HCT116 (cell line): ENCODE results near the gene SLC46A1. TPM values are rescaled to one million over a fixed set of nuclear protein-coding genes. Genes with fewer than 3 reads are reported as not detected.

Experiments used
- ATAC-seq: fragments of 200-7000 bp; cut with Tn5 transposase; 2 replicates; pipeline ENCODE4 v1.9.1; 2020; ENCODE audit warnings: mild to moderate bottlenecking, moderate library complexity
- BruUV-seq: library from RNA; stranded (reverse); fragments of 400-500 nt; replicated peaks from 2 replicates; lab custom pipeline; 2021; lab: Mats Ljungman, UMichigan
- CTCF ChIA-PET: fragments of 300-600 bp; sonication (Branson Sonifier 250); formaldehyde crosslinking; loops from one replicate; lab custom pipeline; 2021; ENCODE audit warnings: antibody characterized with exemption; lab: Charles Lee
- POLR2A ChIA-PET: fragments of 300-600, 350-600 bp; sonication (Branson Sonifier 250); formaldehyde crosslinking; loops from one replicate; lab custom pipeline; 2021; ENCODE audit warnings: antibody characterized with exemption; lab: Charles Lee
- RAD21 ChIA-PET, 2 experiments: fragments of 300-600 bp; sonication (Branson Sonifier 250); formaldehyde crosslinking; loops; one replicate each; lab custom pipeline; 2023; ENCODE audit warnings: low total read pairs in 2 of 2; ENCODE audit not compliant: uncharacterized antibody in 2 of 2, unreplicated experiment in 2 of 2, low non-redundant PET in 1 of 2; lab: Charles Lee
- DNase-seq: peaks from one replicate; pipeline ENCODE4 v3.0.0-alpha.2; 2010; ENCODE audit warnings: low read depth, low spot score
- H2AFZ ChIP-seq: fragments of 200-600 bp; shearing (Covaris generic), sonication (generic); 2 replicates; pipeline ENCODE4 v1.6.1; 2017; ENCODE audit warnings: low read depth, mixed run types, mixed read lengths, antibody characterized with exemption, low read length; ENCODE audit not compliant: poor library complexity, severe bottlenecking
- H3K27ac ChIP-seq: 2 replicates; pipeline ENCODE4 v1.5.1; 2012; ENCODE audit warnings: low read depth, low read length
- H3K27me3 ChIP-seq: fragments of 200-600 bp; sonication (generic); 2 replicates; pipeline ENCODE4 v1.6.1; 2016; ENCODE audit warnings: mixed run types, low read length, mixed read lengths; ENCODE audit not compliant: insufficient read depth
- H3K36me3 ChIP-seq, 2 experiments: fragments of 200-500 bp in 1 of 2; fragments of 200-600 bp in 1 of 2; sonication (Bioruptor generic) in 1 of 2; sonication (generic) in 1 of 2; 2 replicates each; pipeline versions ENCODE4 v1.5.1 to v1.6.1; 2014 to 2016; ENCODE audit warnings: low read length in 2 of 2, inconsistent platforms in 1 of 2, mixed read lengths in 1 of 2, mixed run types in 1 of 2; ENCODE audit not compliant: insufficient read depth in 2 of 2, control insufficient read depth in 1 of 2
- H3K4me1 ChIP-seq, 2 experiments: fragments of 200-600 bp in 1 of 2; sonication (generic) in 1 of 2; 2 replicates each; pipeline versions ENCODE4 v1.5.1 to v1.6.1; 2012 to 2017; ENCODE audit warnings: low read length in 2 of 2, inconsistent platforms in 1 of 2, mild to moderate bottlenecking in 1 of 2, mixed read lengths in 1 of 2, mixed run types in 1 of 2, moderate library complexity in 1 of 2; ENCODE audit not compliant: insufficient read depth in 2 of 2, control insufficient read depth in 1 of 2
- H3K4me2 ChIP-seq: fragments of 200-600 bp; sonication (generic); 2 replicates; pipeline ENCODE4 v1.6.1; 2017; ENCODE audit warnings: mixed run types, low read length, mixed read lengths
- H3K4me3 ChIP-seq, 2 experiments: fragments of 200-600 bp in 1 of 2; sonication (generic) in 1 of 2; replicated peaks in 1 of 2; 2 replicates each; pipeline ENCODE4 v1.5.1; 2011 to 2016; ENCODE audit warnings: low read length in 2 of 2, control low read depth in 1 of 2, low read depth in 1 of 2, mild to moderate bottlenecking in 1 of 2, mixed read lengths in 1 of 2, mixed run types in 1 of 2
- H3K79me2 ChIP-seq: fragments of 200-600 bp; sonication (generic); 2 replicates; pipeline ENCODE4 v1.6.1; 2017; ENCODE audit warnings: mild to moderate bottlenecking, mixed run types, low read length, moderate library complexity, mixed read lengths; ENCODE audit not compliant: insufficient read depth
- H3K9ac ChIP-seq: fragments of 200-600 bp; sonication (generic); 2 replicates; pipeline ENCODE4 v1.6.1; 2016; ENCODE audit warnings: low read length, mixed read lengths
- H3K9me2 ChIP-seq: fragments of 200-600 bp; sonication (generic), shearing (Covaris generic); 2 replicates; pipeline ENCODE4 v1.6.1; 2017; ENCODE audit warnings: mixed run types, mild to moderate bottlenecking, moderate library complexity; ENCODE audit not compliant: insufficient read depth
- H3K9me3 ChIP-seq, 2 experiments: fragments of 200-500 bp in 1 of 2; fragments of 200-600 bp in 1 of 2; sonication (Bioruptor generic) in 1 of 2; sonication (generic) in 1 of 2; 2 replicates each; pipeline ENCODE4 v1.6.1; 2014 to 2017; ENCODE audit warnings: low read length in 2 of 2, mixed read lengths in 2 of 2, inconsistent platforms in 1 of 2, low read depth in 1 of 2, mild to moderate bottlenecking in 1 of 2, mixed run types in 1 of 2, moderate library complexity in 1 of 2; ENCODE audit not compliant: control insufficient read depth in 1 of 2, insufficient read depth in 1 of 2
- H4K20me1 ChIP-seq: fragments of 200-600 bp; sonication (generic), shearing (Covaris generic); 2 replicates; pipeline ENCODE4 v1.6.1; 2017; ENCODE audit warnings: mixed run types, mild to moderate bottlenecking, moderate library complexity; ENCODE audit not compliant: insufficient read depth
- ATF3 ChIP-seq: IDR thresholded peaks from 2 replicates; pipeline ENCODE4 v1.6.1; 2012
- CBX3 ChIP-seq: IDR thresholded peaks from 2 replicates; pipeline ENCODE4 v1.6.1; 2012; ENCODE audit warnings: low read depth
- CEBPB ChIP-seq: IDR thresholded peaks from 2 replicates; pipeline ENCODE4 v1.6.1; 2012; ENCODE audit warnings: low read depth
- EGR1 ChIP-seq: IDR thresholded peaks from 2 replicates; pipeline ENCODE4 v1.6.1; 2012; ENCODE audit warnings: low read depth
- ELF1 ChIP-seq: IDR thresholded peaks from 2 replicates; pipeline ENCODE4 v1.6.1; 2012; ENCODE audit warnings: low read depth, borderline replicate concordance
- JUND ChIP-seq: IDR thresholded peaks from 2 replicates; pipeline ENCODE4 v1.6.1; 2012
- SIN3A ChIP-seq: IDR thresholded peaks from 2 replicates; pipeline ENCODE4 v1.6.1; 2012; ENCODE audit warnings: low read depth
- SP1 ChIP-seq: IDR thresholded peaks from 2 replicates; pipeline ENCODE4 v1.6.1; 2012; ENCODE audit warnings: low read depth
- ZBTB33 ChIP-seq: IDR thresholded peaks from 2 replicates; pipeline ENCODE4 v1.6.1; 2011; ENCODE audit warnings: mild to moderate bottlenecking, low read length, moderate library complexity; ENCODE audit not compliant: insufficient replicate concordance; ENCODE audit errors: extremely low read depth
- intact Hi-C: fragments of 100-400 bp; cut with micrococcal nuclease; formaldehyde crosslinking; loops from 2 replicates; pipeline ENCODE4 v1.10.0; 2022
- total RNA-seq: library from RNA; stranded (reverse); gene quantifications from one replicate; pipeline ENCODE4 v1.2.1, GENCODE V29; 2021; ENCODE audit not compliant: unreplicated experiment

Gene SLC46A1
- total RNA-seq, 1 experiment from 2014 or later: 17.8 TPM

- RAD21 ChIA-PET: no interaction called here
These were observed 15.9 kb downstream of the SLC46A1 start for GRCh38 chr17:28390141-28390540.

GRCh38 chr17:28388106-28388505 lies 17.9 kb downstream of the SLC46A1 start:
- no peaks in the 10 kb centered on the region for H3K36me3 ChIP-seq
- ChIA-PET CTCF (no interaction called here), POLR2A (no interaction called here), RAD21 (no interaction called here)
- no peak overlapping the region for H3K9ac ChIP-seq
- no peak overlapping the region for H3K4me3 ChIP-seq
- H4K20me1 ChIP-seq: no peaks in the 10 kb centered on the region
- TF ChIP-seq JUND (no peak), SIN3A (no peak), EGR1 (no peak), ZBTB33 (no peak), CBX3 (no peak)
- BruUV-seq: no TSS peak
- H3K27ac ChIP-seq: no peak overlapping the region
- H3K9me3 ChIP-seq: no peaks in the 10 kb centered on the region
- H3K4me2 ChIP-seq: no peak overlapping the region
- DNase-seq (no peak), ATAC-seq (no peak)
- H2AFZ ChIP-seq: no peak overlapping the region
- no peaks in the 10 kb centered on the region for H3K79me2 ChIP-seq
- intact Hi-C loops: no loop called here
- no peaks in the 10 kb centered on the region for H3K9me2 ChIP-seq
- no peaks in the 10 kb centered on the region for H3K4me1 ChIP-seq
- H3K27me3 ChIP-seq: no peaks in the 10 kb centered on the region

More at GRCh38 chr17:28390141-28390540, 15.9 kb downstream of the SLC46A1 start:
- no TSS peak for BruUV-seq
- no peak overlapping the region for H3K4me3 ChIP-seq
- CTCF ChIA-PET: no interaction called here
- no peaks in the 10 kb centered on the region for H3K36me3 ChIP-seq
- ATAC-seq (no peak), DNase-seq (no peak)
- intact Hi-C loops: no loop called here
- no peak overlapping the region for H3K4me2 ChIP-seq
- POLR2A ChIA-PET: no interaction called here
- no peak overlapping the region for H2AFZ ChIP-seq
- H3K4me1 ChIP-seq: no peaks in the 10 kb centered on the region
- H3K9ac ChIP-seq: no peak overlapping the region
- no peaks in the 10 kb centered on the region for H3K27me3 ChIP-seq
- H3K79me2 ChIP-seq: no peaks in the 10 kb centered on the region
- H4K20me1 ChIP-seq: no peaks in the 10 kb centered on the region
- H3K9me2 ChIP-seq: no peaks in the 10 kb centered on the region
- TF ChIP-seq CEBPB (no peak), ZBTB33 (no peak), SP1 (no peak), ATF3 (no peak), ELF1 (no peak)
- H3K9me3 ChIP-seq: no peaks in the 10 kb centered on the region
- H3K27ac ChIP-seq: no peak overlapping the region
